OCI-LY7 (cell line): Measurements from ENCODE around the gene PRKN. TPM values are rescaled to one million over a fixed set of nuclear protein-coding genes. Genes with fewer than 3 reads are reported as not detected.

Source experiments
- BruUV-seq: library from RNA; stranded (reverse); fragments of 400-500 nt; replicated peaks from 2 replicates; lab custom pipeline; 2021; lab: Mats Ljungman, UMichigan
- CTCF ChIA-PET: fragments of 300-600 bp; sonication (Branson Sonifier 250); formaldehyde crosslinking; loops from one replicate; lab custom pipeline; 2022; ENCODE audit warnings: antibody characterized with exemption; ENCODE audit not compliant: unreplicated experiment; lab: Charles Lee
- POLR2A ChIA-PET: fragments of 300-600 bp; sonication (Branson Sonifier 250); formaldehyde crosslinking; loops from one replicate; lab custom pipeline; 2022; ENCODE audit warnings: antibody characterized with exemption; lab: Charles Lee
- DNase-seq: peaks from one replicate; pipeline ENCODE4 v3.0.0-alpha.2; 2015; ENCODE audit warnings: low spot score
- H2AFZ ChIP-seq: fragments of 200-600 bp; sonication (generic), shearing (Covaris generic); 2 replicates; pipeline ENCODE4 v1.6.1; 2014; ENCODE audit warnings: mild to moderate bottlenecking, antibody characterized with exemption, low read length, moderate library complexity
- H3K27ac ChIP-seq: fragments of 200-600 bp; sonication (generic); 2 replicates; pipeline ENCODE4 v1.5.1; 2014; ENCODE audit warnings: mixed run types, low read depth, mild to moderate bottlenecking, moderate library complexity, low read length, inconsistent platforms; ENCODE audit not compliant: poor library complexity, severe bottlenecking
- H3K36me3 ChIP-seq: fragments of 200-600 bp; sonication (generic); 2 replicates; pipeline ENCODE4 v1.6.1; 2014; ENCODE audit warnings: mild to moderate bottlenecking, antibody characterized with exemption, low read length, moderate library complexity, mixed read lengths; ENCODE audit not compliant: insufficient read depth
- H3K4me1 ChIP-seq: fragments of 200-600 bp; sonication (generic); 2 replicates; pipeline ENCODE4 v1.5.1; 2014; ENCODE audit warnings: mild to moderate bottlenecking, low read length; ENCODE audit not compliant: insufficient read depth, poor library complexity, severe bottlenecking
- H3K4me2 ChIP-seq: fragments of 200-600 bp; sonication (generic); 2 replicates; pipeline ENCODE4 v1.6.1; 2014; ENCODE audit warnings: mild to moderate bottlenecking, low read length
- H3K4me3 ChIP-seq: fragments of 200-600 bp; sonication (generic); 2 replicates; pipeline ENCODE4 v1.5.1; 2014; ENCODE audit warnings: mild to moderate bottlenecking, low read depth, low read length; ENCODE audit not compliant: poor library complexity, severe bottlenecking
- H3K79me2 ChIP-seq: fragments of 200-600 bp; sonication (generic); 2 replicates; pipeline ENCODE4 v1.6.1; 2016; ENCODE audit warnings: low read depth, mild to moderate bottlenecking, low read length, moderate library complexity, mixed read lengths; ENCODE audit not compliant: insufficient read depth
- H3K9me2 ChIP-seq: fragments of 200-600 bp; sonication (generic); 2 replicates; pipeline ENCODE4 v1.6.1; 2016; ENCODE audit warnings: mild to moderate bottlenecking, low read length, mixed read lengths; ENCODE audit not compliant: insufficient read depth
- H3K9me3 ChIP-seq: fragments of 200-600 bp; sonication (generic); 2 replicates; pipeline ENCODE4 v1.6.1; 2014; ENCODE audit warnings: mild to moderate bottlenecking, mixed run types, low read length, mixed read lengths
- H4K20me1 ChIP-seq: fragments of 200-600 bp; sonication (generic); 2 replicates; pipeline ENCODE4 v1.6.1; 2014; ENCODE audit warnings: mild to moderate bottlenecking, antibody characterized with exemption, low read length, moderate library complexity, mixed read lengths; ENCODE audit not compliant: insufficient read depth
- CTCF ChIP-seq: fragments of 200-600 bp; sonication (generic); conservative IDR thresholded peaks from 2 replicates; pipeline ENCODE4 v1.5.1; 2014; ENCODE audit warnings: mild to moderate bottlenecking, antibody characterized with exemption, low read length, moderate library complexity, mixed read lengths
- EZH2phosphoT487 ChIP-seq: fragments of 200-600 bp; sonication (generic); IDR thresholded peaks from 2 replicates; pipeline ENCODE4 v1.6.1; 2018; ENCODE audit warnings: low read depth, borderline replicate concordance, mild to moderate bottlenecking, mixed run types, antibody characterized with exemption, low read length, moderate library complexity, mixed read lengths
- intact Hi-C: fragments of 100-400 bp; cut with micrococcal nuclease; formaldehyde crosslinking; loops from one replicate; pipeline ENCODE4 v1.10.0; 2022; ENCODE audit not compliant: unreplicated experiment
- total RNA-seq, 2 experiments: library from RNA; depleted of rRNA in 1 of 2; stranded (reverse); fragments of >200 nt in 1 of 2; shearing (Covaris generic) in 1 of 2; gene quantifications; 2 replicates each; pipeline ENCODE4 v1.2.3, GENCODE V29; 2014 to 2022

Gene PRKN
- total RNA-seq, 2 experiments from 2014 or later: 1.3 to 2.0 TPM

GRCh38 chr6:161761966-161762365, 965.6 kb downstream of the PRKN start:
- Histone ChIP-seq H3K4me1 (no peaks in the 10 kb centered on the region), H3K4me2 (no peak overlapping the region), H2AFZ (no peak overlapping the region), H3K4me3 (no peak overlapping the region), H3K79me2 (no peaks in the 10 kb centered on the region), H3K9me3 (no peaks in the 10 kb centered on the region), H3K9me2 (no peaks in the 10 kb centered on the region), H4K20me1 (no peaks in the 10 kb centered on the region), H3K27ac (no peak overlapping the region), H3K36me3 (no peaks in the 10 kb centered on the region)
- TF ChIP-seq EZH2phosphoT487 (no peak), CTCF (no peak)
- no TSS peak for BruUV-seq
- ChIA-PET POLR2A (interaction anchor here (0.6 to 0.7 kb wide), 2 partner anchors 64 to 142 kb away, joined by 3 to 4 read pairs; no protein-coding TSS in a partner anchor), CTCF (no interaction called here)
- intact Hi-C loops: no loop called here
- no peak for DNase-seq

- Histone ChIP-seq H2AFZ (no peak overlapping the region), H3K79me2 (no peaks in the 10 kb centered on the region), H3K27ac (no peak overlapping the region), H4K20me1 (no peaks in the 10 kb centered on the region), H3K9me2 (no peaks in the 10 kb centered on the region), H3K4me2 (no peak overlapping the region), H3K36me3 (no peaks in the 10 kb centered on the region), H3K4me3 (no peak overlapping the region), H3K4me1 (no peaks in the 10 kb centered on the region), H3K9me3 (no peaks in the 10 kb centered on the region)
- CTCF ChIA-PET: no interaction called here
- TF ChIP-seq EZH2phosphoT487 (no peak), CTCF (no peak)
- DNase-seq: no peak
- intact Hi-C loops: no loop called here
- POLR2A ChIA-PET: no interaction called here
- no TSS peak for BruUV-seq
Measured at GRCh38 chr6:161755080-161755479, 972.5 kb downstream of the PRKN start.

- Histone ChIP-seq H3K79me2 (no peaks in the 10 kb centered on the region), H3K36me3 (no peaks in the 10 kb centered on the region), H3K4me1 (no peaks in the 10 kb centered on the region), H3K4me3 (no peak overlapping the region), H4K20me1 (no peaks in the 10 kb centered on the region), H3K9me3 (no peaks in the 10 kb centered on the region), H3K9me2 (no peaks in the 10 kb centered on the region), H3K4me2 (no peak overlapping the region), H3K27ac (no peak overlapping the region), H2AFZ (no peak overlapping the region)
- POLR2A ChIA-PET: interaction anchor here (0.5 kb wide), 1 partner anchor 93 kb away, joined by 4 read pairs; no protein-coding TSS in a partner anchor
- intact Hi-C loops: no loop called here
- BruUV-seq: no TSS peak
- CTCF ChIA-PET: no interaction called here
- no peak for TF ChIP-seq EZH2phosphoT487
- no peak for TF ChIP-seq CTCF
- DNase-seq: no peak
Measured at GRCh38 chr6:161750686-161751085, 976.9 kb downstream of the PRKN start.
